Stomach (tissue), 4 donors: ENCODE measurements around the gene DHRSX.

ENCODE experiments used
- EP300 ChIP-seq: sonication (generic); formaldehyde crosslinking; IDR thresholded peaks from one replicate; pipeline ENCODE4 v1.6.1; 2017; ENCODE audit warnings: antibody characterized with exemption
- TF ChIP-seq, protein P1 (sequence below), 7 experiments: fragments of 450-650 bp in 4 of 7; fragments of 200-600 bp in 3 of 7; sonication (generic) in 3 of 7; IDR thresholded peaks; one replicate each; pipeline ENCODE4 v1.5.1; 2016 to 2019; ENCODE audit warnings: antibody characterized with exemption in 7 of 7, control low read depth in 2 of 7, mild to moderate bottlenecking in 1 of 7

DNA sequence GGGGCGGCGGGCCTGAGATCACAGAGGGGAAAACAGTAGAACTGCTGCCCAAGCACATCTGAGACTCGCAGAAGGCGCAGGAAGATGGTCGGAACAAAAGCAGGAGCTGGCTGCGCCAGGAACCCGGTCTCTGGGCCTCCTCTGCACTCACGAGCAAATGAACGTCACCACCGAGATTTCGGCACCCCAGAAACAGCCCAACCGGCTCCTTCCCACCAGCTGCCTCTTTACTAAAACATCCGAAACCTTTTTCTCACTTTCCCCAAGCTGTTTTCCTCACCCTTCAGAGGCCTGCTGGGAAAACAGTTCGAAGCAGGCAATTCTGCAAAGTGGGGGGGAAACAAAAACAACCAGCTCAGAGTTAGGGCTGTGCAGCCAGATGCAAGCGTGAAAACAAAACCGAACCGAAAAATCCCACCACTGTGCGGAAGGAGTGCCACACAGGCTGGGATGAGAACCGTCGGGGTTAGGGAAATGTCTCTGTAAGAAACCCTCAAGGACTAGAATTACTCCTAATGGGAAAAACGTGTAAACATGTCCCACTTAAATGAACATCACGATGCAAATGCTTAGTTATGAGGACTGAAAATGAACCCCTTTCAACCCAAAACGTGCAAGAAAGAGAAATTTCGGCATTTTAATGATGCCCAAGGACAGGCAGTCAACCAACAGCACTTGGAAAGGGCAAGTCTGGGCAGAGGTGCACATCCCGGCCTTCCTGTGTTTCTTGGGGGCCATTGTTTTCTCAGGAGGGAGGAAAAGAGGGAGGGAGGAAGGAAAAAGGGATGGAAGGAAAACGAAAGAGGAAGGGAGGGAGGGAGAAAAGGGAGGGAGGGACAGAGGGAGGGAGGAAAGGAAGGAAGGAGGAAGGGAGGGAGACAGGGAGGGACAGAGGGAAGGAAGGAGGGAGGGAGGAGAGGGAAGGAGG is 15.8 kb downstream of the DHRSX start:
- TF ChIP-seq, protein P1, sequence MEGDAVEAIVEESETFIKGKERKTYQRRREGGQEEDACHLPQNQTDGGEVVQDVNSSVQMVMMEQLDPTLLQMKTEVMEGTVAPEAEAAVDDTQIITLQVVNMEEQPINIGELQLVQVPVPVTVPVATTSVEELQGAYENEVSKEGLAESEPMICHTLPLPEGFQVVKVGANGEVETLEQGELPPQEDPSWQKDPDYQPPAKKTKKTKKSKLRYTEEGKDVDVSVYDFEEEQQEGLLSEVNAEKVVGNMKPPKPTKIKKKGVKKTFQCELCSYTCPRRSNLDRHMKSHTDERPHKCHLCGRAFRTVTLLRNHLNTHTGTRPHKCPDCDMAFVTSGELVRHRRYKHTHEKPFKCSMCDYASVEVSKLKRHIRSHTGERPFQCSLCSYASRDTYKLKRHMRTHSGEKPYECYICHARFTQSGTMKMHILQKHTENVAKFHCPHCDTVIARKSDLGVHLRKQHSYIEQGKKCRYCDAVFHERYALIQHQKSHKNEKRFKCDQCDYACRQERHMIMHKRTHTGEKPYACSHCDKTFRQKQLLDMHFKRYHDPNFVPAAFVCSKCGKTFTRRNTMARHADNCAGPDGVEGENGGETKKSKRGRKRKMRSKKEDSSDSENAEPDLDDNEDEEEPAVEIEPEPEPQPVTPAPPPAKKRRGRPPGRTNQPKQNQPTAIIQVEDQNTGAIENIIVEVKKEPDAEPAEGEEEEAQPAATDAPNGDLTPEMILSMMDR (IDR thresholded peaks at IDR 0.05): no peak
- TF ChIP-seq EP300: no peak
